GF-D8 (cell line): ENCODE measurements around the gene ABCC10.
"Not testable (repeated sequence)": the region's sequence is repeated elsewhere in the genome, so short reads cannot be mapped to it uniquely, and the experiment has no call there.

Source experiments
- DNase-seq: peaks from one replicate; lab custom pipeline; 2025; lab: John Stamatoyannopoulos, UW

The ABCC10 gene

DNA sequence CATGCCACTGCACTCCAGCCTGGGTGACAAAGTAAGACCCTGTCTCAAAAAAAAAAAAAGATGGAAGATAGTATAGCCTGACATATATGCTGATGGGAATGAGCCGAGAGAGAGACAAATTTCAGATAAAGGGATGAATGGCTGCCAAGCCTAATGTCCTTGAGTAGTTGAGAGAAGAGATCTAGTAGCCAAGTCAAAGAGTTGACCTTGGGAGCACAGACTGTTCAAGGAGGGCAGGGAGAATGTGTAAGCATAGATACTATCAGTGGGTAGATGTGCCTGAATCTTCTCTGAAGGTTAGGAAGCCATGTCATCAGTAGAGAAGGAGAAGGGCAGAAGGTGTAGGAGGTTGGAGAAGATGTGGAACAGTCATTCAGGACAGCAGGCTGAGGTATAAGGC is 20.0 kb upstream of the ABCC10 start:
- DNase-seq: no peak

GRCh38 chr6:43408259-43408658 is 19.1 kb upstream of the ABCC10 start:
- no peak for DNase-seq

DNA sequence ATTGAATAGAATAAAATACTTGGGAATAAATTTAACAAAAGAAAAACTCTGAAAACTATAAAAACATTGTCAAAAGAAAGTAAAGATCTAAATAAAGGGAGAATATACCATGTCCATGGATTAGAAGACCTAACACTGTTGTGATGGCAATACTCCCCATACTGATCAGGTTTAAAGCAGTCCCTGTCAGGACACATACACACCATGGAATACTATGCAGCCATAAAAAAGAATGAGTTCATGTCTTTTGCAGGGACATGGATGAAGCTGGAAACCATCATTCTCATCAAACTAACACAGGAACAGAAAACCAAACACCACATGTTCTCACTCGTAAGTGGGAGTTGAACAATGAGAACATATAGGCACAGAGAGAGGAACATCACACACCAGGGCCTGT is 16.6 kb upstream of the ABCC10 start:
- not testable (repeated sequence) for DNase-seq

- no peak for DNase-seq
Measured at GRCh38 chr6:43412541-43412940, 14.8 kb upstream of the ABCC10 start.

DNA sequence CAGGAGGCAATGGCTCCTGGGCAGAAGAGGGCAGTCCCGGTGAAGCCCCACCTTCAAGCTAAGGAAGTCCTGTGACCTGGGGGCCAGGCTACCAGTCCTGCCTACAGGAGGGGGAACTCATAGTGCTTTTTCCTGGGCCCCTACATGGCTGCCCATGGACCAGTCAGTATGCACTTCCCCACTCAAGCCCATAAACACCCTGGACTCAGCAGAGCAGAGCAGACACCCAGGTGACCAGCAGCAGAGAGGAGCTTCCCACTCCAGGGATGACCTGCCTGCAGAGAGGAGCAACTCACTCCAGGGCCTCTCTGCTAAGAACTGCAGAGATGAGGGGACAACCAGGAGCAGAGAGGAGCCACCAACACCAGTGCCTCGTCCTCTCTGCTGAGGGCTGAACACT is 14.3 kb upstream of the ABCC10 start:
- DNase-seq: no peak

DNA sequence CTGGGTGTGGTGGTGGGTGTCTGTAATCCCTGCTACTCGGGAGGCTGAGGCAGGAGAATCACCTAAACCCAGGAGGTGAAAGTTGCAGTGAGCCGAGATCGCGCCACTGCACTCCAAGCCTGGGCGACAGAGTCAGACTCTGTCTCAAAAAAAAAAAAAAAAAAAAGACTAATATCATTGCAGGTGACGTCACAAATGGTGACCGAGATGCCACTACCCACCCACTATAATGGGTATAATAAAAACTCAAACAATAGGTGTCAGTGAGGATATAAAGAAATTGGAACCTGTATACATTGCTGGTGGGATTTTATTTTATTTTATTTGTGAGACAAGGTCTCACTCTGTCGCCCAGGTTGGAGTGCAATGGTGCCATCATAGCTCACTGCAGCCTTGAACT is 12.1 kb upstream of the ABCC10 start:
- DNase-seq: not testable (repeated sequence)

- DNase-seq: no peak
Measured at GRCh38 chr6:43416935-43417334, 10.4 kb upstream of the ABCC10 start.

GRCh38 chr6:43420012-43420709 is 7.2 kb upstream of the ABCC10 start:
- no peak for DNase-seq

DNA sequence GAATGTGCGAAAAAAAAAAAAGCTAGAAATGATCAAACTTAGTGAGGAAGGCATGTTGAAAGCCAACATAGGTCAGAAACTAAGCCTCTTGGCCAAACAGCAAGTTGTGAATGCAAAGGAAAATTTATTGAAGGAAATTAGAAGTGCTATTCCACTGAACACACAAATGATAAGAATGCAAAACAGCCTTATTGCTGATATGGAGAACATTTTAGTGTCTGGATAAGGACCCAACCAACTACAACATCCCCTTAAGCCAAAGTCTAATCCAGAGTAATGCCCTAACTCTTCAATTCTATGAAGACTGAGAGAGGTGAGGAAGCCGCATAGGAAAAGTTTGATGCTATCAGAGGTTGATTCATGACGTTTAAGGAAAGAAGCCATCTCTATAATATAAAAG is 5.5 kb upstream of the ABCC10 start:
- no peak for DNase-seq

GRCh38 chr6:43425083-43425482 is 2.3 kb upstream of the ABCC10 start:
- DNase-seq: not testable (repeated sequence)

DNA sequence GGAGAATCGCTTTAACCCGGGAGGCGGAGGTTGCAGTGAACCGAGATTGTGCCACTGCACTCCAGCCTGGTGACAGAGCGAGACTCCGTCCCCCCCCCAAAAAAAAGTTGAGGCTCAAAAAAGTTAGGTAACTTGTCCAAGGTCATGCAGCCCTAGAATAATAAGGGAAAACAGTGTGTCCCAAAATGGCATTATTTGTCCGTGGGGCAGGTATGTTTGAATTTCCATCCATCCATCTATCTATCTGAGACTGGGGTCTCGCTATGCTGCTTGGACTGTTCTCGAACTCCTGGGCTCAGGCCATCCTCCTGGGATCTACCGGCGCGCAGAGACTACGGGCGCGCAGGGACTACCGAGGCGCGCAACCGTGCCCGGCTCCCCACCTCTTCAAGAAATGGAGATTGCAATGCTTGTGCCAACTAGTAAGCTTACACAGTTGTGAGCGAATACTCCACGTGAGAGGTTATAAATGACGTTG is 374 bp upstream of the ABCC10 start:
- no peak for DNase-seq

GRCh38 chr6:43428112-43428570 is 800 bp downstream of the ABCC10 start:
- DNase-seq: peak; percentile 21

GRCh38 chr6:43428874-43429273 is 1.5 kb downstream of the ABCC10 start:
- DNase-seq: no peak

GRCh38 chr6:43432009-43432945 is 4.9 kb downstream of the ABCC10 start:
- no peak for DNase-seq

GRCh38 chr6:43433148-43433547 is 5.8 kb downstream of the ABCC10 start:
- DNase-seq: no peak

DNA sequence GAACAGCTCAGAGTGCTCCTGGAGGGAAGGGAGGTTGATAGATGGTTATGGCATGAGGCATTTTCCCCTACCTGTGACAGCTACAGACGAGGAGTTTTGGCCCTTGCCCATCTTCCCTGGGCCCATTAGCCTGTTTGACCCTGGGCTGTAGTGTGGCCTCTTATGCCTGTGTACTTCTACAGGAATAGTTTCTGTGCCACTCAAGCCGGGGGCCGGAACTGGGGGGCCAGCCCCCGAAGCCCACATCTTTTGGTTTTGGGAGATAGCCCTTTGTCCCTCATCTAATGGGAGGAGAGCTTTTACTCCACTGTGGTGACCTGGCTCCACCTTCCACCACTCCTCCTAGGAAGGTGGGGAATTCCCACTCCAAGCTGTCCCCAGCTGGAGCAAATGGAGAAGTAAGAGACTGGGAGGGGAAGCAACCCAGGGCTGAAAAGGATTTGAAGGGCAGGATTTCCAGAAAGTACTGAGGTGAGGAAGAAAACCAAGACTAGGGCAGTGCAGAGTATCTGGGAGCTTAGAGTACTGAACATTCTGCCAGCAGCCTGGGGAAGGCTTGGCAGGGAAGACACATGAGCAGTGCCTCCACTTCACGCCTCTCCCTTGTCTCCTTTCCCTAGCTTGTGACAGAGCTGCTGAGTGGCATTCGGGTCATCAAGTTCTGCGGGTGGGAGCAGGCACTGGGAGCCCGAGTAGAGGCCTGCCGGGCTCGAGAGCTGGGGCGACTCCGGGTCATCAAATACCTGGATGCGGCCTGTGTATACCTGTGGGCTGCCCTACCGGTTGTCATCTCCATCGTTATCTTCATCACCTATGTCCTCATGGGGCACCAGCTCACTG is 6.9 kb downstream of the ABCC10 start:
- DNase-seq: no peak

DNA sequence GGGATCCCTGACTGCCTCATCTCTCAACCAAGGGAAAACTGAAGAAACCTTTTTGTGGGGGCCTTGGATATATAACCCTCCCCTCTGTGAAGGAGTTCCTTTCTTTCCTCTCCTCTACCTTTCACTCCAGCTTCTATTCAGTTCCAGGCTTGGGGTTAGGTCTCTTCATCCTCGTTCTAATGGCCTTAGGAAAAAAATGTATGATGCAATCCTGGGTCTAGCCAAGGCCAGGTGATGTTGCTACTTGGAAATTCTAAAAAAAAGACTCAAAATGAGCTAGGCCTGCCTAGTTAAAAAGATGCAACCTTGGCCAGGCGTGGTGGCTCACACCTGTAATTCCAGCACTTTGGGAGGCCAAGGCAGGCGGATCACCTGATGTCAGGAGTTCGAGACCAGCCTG is 7.6 kb downstream of the ABCC10 start:
- DNase-seq: no peak

DNA sequence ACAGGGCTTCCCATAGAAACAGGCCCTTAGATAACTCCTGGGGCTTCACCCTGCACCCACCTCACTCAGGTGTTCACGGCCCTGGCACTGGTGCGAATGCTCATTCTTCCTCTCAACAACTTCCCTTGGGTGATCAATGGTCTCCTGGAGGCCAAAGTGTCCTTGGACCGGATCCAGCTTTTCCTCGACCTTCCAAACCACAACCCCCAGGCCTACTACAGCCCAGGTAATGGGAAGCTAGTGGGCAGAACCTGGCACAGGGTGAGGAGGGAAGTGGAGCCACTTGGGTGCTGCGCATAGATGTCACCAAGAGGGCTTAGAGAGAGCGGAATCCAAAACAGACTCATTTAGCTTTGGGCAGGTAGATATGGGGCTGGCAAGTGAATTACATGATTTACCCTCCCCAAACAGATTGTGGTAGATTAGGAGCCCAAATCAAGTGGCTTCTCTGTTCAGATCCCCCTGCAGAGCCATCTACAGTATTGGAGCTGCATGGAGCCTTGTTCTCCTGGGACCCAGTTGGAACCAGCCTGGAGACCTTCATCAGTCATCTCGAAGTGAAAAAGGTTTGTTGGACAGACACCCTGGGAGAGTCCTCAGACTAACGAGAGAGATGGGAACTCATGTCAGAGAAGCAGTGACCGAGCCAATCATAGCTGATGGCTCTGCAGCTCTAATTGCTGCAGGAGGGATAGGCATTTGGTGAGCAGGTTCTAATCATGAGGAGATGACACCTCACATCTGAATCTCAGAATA is 8.5 kb downstream of the ABCC10 start:
- DNase-seq: no peak

GRCh38 chr6:43436577-43437282 is 9.4 kb downstream of the ABCC10 start:
- DNase-seq: no peak

- DNase-seq: no peak
Measured at GRCh38 chr6:43437700-43438099, 10.4 kb downstream of the ABCC10 start.

GRCh38 chr6:43442935-43443334 is 15.6 kb downstream of the ABCC10 start:
- DNase-seq: no peak
